Tongue (tissue), 2 donors: ENCODE data around the gene ITGAL. TPM values are rescaled to one million over a fixed set of nuclear protein-coding genes. Genes with fewer than 3 reads are reported as not detected.

ENCODE experiments used
- DNase-seq: peaks from one replicate; pipeline ENCODE4 v3.0.0-alpha.2; 2015
- total RNA-seq: library from RNA; depleted of rRNA; stranded (reverse); fragments of >200 nt; gene quantifications from one replicate; pipeline ENCODE4 v1.2.3, GENCODE V29; 2014

Gene ITGAL
- total RNA-seq, 1 donor from 2014 or later, result 3.7 TPM

DNA sequence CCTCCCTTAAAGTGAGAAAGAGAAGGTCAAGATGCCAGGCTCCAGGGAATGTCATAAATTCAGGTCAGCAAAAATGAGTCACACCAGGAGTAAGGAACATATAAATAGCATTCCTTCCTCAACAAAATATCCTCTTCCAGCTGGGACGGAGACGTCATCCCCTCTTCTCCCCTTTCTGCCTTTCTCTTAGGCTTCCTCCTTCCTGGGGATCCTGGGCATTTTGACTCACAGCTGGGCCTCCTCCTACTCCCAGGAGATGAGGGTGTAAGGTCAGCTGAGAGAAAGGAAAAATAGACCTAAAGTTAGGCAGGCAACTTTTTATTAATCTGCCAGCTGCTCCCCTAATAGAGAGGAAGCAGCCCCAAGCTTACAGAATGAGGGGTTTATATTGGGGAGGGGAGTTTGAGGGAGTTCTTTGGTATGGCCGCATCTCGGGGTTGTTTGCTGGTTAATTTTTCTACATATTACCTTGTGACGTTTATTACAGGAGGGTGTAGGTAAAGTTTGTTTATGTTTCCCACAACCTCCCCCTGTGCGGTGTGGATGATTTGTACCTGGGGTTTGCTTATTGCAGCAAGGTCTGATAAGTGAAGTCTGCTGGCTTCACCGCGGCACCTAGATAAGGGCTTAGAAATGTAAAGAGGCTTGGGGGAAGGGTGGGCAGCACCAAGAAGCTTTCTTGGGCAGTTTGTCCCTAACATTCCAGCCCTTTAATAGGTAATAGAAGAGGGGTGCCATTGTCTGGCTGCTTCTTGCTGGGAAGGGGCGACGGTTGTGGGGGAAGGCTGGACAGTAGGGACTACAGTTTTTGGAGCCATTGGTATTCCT, 69.2 kb downstream of the ITGAL start:
- DNase-seq, result no peak

DNA sequence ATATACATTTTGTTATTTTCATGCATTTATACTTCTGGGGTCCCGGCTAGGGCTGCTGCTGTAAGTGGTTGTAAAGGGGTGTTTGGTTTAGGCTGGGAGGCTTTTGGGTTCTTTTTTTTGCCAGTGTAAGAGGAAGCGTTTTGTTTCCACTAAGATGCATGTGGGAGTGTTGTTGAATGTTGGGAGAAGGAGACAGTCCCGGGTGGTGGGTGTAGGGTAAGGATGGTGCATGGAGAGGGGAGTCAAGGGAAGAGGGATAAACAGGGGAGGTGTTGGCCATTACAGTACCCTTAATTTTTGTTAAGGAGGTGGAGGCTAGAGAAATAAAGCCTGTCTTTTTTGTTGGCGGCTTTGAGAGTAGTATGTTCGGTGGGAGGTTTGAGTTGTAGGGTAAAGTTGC, 70.5 kb downstream of the ITGAL start:
- DNase-seq, result no peak

GRCh38 chr16:30546115-30546514, 73.6 kb downstream of the ITGAL start:
- no peak for DNase-seq

- DNase-seq, result no peak
These were observed 76.1 kb downstream of the ITGAL start for GRCh38 chr16:30548416-30549253.

DNA sequence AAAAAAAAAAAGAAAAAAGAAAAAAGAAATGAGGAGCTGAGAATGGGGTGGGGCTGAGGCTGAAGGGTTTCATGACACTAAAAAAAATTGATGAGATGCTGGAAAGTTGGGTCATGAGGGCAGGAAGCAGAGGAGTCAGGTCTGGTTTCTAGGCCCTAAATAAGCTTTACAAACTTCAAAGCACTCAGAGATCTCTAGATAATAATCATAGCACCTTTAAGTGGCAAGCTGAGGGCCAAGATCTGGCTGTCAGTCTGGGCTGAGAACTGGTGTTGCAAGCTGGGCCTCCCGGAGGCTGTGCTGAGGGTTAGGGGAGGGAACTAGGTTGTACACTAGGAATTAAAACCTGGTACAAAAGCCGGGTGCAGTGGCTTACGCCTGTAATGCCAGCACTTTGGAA, 79.2 kb downstream of the ITGAL start:
- no peak for DNase-seq

GRCh38 chr16:30552956-30553355, 80.4 kb downstream of the ITGAL start:
- DNase-seq, result no peak

GRCh38 chr16:30553393-30553899, 80.9 kb downstream of the ITGAL start:
- no peak for DNase-seq

- DNase-seq, result no peak
These were observed 82.2 kb downstream of the ITGAL start for GRCh38 chr16:30554557-30555314.

DNA sequence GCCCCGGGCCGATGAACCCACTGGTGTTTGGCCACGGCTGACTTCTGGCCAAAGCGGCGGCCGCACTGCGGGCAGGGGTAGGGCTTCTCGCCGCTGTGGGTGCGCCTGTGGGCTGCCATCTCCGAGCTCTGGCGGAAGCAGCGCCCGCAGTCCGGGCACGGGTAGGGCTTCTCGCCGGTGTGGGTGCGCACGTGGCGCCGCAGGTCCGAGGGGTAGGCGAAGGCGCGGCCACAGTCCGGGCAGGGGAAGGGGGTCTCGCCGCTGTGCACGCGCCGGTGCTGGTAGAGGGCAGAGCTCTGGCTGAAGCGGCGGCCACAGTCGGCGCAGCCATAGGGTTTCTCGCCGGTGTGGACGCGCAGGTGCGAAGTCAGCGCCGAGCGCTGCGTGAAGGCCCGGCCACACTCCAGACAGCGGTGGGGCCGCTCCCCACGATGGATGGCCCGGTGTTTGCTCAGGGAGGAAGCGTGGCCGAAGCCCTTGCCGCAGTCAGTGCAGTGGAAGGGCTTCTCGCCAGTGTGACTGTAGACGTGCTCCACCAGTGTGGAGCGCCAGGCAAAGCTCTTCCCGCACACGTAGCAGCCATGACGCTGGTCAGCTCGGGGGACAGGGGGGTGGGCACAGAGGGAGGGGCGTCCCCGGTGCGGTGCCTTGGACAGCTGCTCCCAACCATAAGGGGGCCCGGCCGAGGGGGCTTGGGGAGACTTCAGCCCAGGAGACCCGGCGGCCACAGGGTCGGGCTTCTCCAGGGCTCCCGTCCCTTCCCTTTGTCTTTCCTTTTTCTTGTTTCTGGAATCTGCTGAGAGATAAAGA, 83.0 kb downstream of the ITGAL start:
- DNase-seq, result no peak

DNA sequence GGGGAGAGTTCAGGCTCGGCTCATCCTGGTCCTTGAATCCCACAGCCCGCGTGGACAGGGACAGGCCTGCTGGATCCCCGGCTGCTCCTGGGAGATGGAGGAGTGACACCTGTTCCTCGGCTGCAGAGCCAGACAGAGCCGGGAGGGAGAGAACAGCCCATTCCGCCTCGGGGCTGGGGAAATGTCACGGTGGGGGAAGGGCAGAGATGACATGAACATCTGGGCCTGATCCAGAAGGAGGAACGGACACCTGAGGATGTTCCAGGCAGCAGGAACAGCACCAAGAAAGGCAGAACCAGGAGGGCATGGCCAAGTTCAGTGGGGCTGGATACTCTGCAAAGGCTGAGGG, 83.6 kb downstream of the ITGAL start:
- no peak for DNase-seq

DNA sequence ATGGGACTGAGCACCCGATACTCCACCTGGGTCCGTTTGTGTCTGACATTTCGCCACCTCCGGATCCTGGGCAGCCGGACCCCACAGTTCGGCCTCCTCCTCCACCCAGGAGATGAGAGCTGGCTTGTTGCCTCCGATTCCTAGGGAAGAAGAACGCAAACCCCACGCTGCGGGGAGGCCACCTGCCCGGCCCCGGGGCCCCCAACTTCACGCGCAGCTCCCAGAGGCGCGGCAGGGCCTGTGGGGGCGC, 85.1 kb downstream of the ITGAL start:
- no peak for DNase-seq

- peak; percentile 99 for DNase-seq
These were observed 85.6 kb downstream of the ITGAL start, which contains the start of gene ZNF764 for GRCh38 chr16:30557957-30558788. Gene ZNF764, minus strand, starts transcription at chr16:30558374. Its CDS starts 192 bp downstream, at chr16:30558182.

DNA sequence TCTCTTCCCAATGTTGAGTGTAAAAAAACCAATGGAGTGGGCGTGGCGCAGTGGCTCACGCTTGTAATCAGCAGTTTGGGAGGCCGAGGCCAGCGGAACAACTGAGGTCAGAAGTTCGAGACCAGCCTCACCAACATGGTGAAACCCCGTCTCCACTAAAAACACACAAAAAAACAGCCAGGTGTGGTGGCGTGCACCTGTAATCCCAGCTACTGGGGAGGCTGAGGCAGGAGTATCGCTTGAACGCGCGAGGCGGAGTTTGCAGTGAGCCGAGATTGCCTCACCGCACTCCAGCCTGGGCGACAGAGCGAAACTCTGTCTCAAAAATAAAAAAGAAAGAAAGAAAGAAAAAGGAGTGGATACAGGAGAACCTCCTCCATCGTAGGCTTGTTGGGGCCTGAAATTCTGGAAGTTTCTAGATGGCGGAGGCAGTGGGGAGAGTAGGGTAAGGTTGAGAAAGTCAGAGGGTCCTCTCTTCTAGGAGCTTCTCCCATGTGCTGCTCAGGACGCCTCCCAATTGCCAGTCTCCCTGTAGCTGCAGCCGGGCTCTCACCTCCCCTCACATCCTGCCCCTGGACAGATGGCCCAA, 86.3 kb downstream of the ITGAL start:
- no peak for DNase-seq

DNA sequence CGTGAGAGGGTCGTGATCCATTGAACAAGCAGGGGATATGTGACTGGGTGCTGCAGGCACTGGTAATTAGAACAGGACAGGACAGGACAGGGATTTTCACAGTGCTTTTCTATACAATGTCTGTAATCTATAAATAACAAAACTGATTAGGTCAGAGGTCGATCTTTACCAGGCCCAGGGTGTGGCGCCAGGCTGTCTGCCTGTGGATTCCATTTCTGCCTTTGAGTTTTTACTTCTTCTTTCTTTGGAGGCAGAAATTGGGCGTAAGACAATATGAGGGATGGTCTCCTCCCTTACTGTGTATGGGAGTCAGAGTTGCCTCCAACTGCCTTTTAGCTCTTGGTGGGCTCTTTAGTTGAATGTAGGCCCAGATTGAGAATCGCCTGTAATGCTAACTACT, 87.1 kb downstream of the ITGAL start:
- DNase-seq, result no peak

- no peak for DNase-seq
These were observed 88.7 kb downstream of the ITGAL start for GRCh38 chr16:30561089-30561816.

- no peak for DNase-seq
These were observed 89.5 kb downstream of the ITGAL start for GRCh38 chr16:30562021-30562420.

- DNase-seq, result no peak
These were observed 93.0 kb downstream of the ITGAL start for GRCh38 chr16:30565526-30565925.

- no peak for DNase-seq
These were observed 93.4 kb downstream of the ITGAL start for GRCh38 chr16:30565984-30566383.

GRCh38 chr16:30566531-30566930, 94.0 kb downstream of the ITGAL start:
- DNase-seq, result no peak
